NCI-H748 (cell line): Measurements from ENCODE around the gene ABCB9.
"Not testable (repeated sequence)": the region's sequence is repeated elsewhere in the genome, so short reads cannot be mapped to it uniquely, and the experiment has no call there.

Experiments used
- DNase-seq: peaks from one replicate; lab custom pipeline; 2025; ENCODE audit not compliant: unreplicated experiment; lab: John Stamatoyannopoulos, UW

The ABCB9 gene

GRCh38 chr12:122941351-122941750, 24.9 kb downstream of the ABCB9 start:
- DNase-seq = not testable (repeated sequence)

- no peak for DNase-seq
Observed at GRCh38 chr12:122939125-122939524, 27.1 kb downstream of the ABCB9 start.

GRCh38 chr12:122937622-122938091, 28.6 kb downstream of the ABCB9 start:
- DNase-seq = no peak

DNA sequence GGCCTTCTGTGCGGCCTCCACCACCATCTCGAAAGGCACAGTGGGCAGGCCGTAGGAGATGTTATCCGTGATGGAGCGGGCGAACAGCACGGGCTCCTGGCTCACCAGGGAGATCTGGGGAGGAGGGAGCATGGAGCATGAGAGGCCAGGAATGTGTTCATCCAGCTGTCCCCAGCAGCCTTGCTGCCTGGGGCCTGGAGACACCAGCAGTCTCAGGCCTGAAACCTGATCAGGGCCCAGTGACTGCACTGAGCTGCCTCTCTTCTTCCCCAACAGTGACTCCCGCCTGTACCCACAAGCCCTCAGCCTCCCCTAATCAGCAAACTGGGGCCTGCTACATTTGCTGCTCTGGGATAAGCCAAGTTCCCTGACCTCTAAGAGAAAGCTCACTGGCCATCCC, 30.9 kb downstream of the ABCB9 start:
- DNase-seq = no peak

DNA sequence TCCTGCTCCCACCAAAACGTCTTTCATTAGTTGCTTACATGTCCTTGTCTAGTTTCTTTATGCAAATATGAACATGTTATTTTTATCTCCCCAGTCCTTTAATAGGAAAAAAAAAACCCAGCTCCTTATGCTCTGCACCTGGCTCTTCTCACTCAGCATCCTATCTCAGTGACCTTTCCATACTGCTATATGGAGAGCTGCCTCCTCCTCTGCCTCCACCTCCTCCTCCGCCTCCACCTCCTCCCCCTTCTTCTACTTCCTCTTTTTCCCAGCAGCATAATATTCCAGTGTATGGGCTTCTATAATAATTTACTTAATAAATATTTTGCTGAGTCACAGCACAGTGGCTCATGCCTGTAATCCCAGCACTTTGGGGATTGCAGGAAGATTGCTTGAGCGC, 31.5 kb downstream of the ABCB9 start:
- no peak for DNase-seq

DNA sequence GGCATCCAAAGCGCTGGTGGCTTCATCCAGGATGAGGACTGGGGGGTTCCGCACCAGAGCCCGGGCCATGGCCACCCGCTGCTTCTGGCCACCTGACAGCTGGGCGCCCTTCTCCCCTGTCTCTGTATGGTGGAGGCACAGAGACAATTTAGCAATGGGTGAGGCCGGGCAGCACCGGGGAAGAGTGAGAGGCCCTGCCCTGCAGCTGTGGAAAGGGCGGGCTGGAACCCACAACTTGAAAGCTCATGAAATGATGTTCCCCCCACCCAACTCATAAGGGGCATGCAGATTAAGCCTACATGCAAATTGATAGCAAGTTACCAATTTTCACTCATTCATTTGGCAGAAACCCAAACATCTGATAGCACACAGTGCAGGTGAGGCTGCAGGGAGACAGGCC, 34.1 kb downstream of the ABCB9 start:
- no peak for DNase-seq

DNA sequence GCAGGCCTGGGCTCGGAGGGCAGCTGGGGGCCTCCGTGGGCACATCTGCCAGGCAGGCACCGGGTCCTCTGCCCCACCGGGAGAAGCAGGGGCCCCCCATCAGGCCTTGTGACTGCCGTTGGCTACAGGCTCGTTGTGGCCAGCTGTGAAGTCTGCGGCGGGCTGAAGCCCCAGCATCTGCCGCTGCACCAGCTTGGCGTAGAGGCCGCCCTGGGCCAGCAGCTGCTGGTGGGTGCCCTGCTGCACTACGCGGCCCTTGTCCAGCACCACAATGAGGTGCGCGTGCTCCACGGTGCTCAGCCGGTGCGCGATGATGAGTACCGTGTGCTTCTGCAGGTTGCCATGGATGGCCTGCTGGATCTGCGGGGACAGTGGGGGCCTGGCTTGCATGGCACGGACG, 36.5 kb downstream of the ABCB9 start:
- no peak for DNase-seq

DNA sequence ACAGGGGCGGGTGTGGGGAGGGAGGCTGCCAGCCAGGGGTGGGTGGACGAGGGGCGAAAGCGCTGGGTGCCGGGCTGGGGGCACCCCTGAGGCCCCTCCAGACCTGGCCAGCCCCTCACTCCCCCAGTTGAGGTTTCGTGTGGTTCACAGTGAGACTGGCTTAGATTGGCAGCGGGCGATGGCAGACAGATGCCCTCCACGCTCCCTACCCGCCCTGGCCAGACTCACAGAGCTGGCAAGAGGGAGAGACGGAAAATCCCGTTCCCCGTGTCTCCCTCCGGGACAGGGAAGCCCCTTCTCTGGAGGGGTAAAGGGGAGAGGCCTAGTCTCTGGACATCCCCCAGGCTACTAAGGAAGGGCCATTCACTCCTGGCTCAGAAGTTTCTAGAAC, 37.1 kb downstream of the ABCB9 start:
- DNase-seq = no peak

DNA sequence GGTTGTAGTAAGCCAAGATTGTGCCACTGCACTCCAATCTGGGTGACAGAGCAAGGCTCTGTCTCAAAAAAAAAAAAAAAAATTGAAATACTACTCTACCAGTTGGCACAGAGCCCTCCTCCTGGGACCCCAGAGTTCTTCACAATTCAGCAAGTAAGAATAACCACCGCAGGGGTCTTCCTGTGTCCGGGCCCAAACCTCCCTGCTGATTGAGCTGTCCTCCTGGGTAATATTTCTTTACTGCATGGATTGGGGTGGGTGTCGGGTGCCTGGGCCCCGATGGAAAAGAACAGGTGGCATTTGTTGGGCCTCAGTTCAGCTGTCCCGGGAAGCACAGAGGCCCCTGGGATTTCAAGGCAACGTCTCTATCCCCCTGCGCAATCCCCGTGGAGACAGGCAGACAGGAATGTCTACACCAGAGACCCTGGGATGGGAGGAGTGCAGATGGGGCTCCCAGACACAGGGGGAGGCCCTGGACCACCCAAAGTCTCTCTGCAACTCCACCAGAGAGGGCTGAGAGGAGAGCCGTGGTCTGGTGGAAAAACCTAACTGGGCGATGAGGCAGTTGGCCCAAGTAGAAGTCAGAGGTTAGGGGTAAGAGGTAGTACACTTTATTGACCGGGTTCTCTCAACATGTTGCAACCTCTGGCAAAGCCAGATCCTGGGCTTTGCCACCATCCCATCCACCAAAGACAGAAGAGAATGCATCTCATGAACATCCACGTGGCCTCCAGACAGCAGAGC, 37.7 kb downstream of the ABCB9 start:
- DNase-seq = no peak

GRCh38 chr12:122927756-122928403, 38.4 kb downstream of the ABCB9 start:
- no peak for DNase-seq

DNA sequence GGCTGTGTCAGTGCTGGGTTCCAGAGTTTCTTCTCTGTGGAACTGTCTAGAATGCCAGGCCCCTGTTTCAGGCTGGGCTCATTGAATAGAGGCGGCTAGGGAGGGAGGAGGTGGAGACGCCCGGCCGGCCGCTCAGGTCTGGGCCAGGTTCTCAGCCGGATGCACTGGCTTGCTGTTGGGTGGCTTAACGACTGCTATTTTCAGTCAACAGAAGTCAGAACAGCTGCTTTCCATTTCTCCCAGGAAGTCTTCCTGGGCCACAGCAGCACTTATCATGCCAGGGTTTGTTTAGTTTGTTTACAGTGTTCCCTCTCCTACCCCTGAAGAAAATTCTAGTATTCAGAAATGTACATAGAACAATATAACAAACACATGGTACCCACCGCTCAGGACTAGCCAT, 44.3 kb downstream of the ABCB9 start:
- no peak for DNase-seq

GRCh38 chr12:122920687-122921086, 45.6 kb downstream of the ABCB9 start:
- no peak for DNase-seq

GRCh38 chr12:122918827-122919226, 47.4 kb downstream of the ABCB9 start:
- DNase-seq = no peak

DNA sequence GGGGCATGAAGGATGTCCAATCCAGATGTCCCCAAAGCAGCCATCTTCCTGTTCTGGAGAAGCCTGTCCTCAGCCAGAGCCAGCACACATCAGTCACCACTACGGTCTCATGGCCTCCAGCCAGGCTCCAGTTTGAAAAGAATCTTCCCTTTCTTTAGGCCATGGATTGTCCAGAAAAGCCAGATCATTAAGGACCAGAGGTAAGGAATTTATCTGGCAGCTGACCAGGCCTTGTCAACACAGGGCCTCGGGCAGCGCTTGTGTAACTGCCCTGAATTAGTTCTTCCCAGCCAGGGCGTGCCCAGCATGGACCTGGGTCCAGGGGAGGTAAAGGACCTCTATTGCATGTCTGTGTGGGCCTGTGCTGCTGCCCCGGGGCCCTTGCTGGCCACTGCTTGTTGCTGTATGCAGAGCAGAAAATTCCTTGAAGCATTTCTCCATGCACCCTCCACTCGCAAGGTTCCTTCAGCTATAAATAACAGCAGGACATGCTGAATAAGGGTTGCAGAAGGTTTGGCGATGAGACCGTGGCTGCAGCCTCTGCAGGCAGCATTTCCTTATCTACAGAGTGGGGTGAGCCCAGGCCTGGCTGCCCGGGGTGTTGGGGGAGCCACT, 48.6 kb downstream of the ABCB9 start:
- no peak for DNase-seq

DNA sequence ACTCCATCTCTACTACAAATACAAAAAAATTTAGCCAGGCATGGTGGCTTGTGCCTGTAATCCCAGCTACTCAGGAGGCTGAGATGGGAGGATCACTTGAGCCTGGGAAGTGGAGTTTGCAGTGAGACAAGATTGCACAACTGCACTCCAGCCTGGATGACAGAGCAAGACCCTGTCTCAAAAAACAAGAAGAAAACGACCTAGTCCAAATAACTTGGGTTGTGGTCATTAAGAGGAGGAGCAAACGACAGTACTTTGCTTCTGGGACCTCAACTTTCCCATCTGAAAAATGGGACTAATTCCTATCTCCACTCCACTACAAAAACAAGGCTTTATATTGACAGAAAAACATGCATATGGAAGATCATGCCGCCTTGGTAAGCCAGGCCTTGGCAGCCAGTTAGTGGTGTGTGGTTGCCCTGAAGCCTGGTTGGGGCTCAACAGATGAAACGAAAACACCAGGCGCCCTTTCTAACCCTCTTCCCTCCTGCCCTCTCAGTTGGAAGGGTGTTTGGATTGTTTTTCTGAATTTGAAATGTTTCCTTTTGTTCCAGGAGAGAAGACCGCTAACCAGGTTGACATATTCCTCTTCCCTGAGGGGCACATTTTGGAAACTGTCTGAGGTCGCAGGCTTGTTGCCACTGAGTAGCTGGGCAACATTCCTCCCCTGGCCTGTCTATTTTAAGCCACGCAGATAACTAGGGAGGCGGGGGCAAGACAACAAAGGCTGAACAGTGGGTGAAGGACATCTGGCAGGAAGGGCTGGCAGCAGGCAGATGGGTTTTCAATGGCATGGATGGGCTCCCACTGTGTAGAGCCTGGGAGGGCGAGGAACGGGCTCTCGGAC, 56.6 kb downstream of the ABCB9 start:
- peak; percentile 85 for DNase-seq

GRCh38 chr12:122908915-122909314, 57.3 kb downstream of the ABCB9 start:
- DNase-seq = no peak

DNA sequence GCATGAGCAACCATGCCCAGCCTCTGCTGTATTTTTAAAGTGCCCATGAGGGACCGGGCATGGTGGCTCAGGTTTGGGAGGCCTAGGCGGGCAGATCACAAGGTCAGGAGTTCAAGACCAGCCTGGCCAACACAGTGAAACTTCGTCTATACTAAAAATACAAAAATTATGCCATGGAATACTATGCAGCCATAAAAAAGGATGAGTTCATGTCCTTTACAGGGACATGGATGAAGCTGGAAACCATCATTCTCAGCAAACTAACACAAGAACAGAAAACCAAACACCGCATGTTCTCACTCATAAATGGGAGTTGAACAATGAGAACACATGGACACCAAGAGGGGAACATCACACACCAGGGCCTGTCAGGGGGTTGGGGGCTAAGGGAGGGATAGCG, 61.0 kb downstream of the ABCB9 start:
- not testable (repeated sequence) for DNase-seq

GRCh38 chr12:122903693-122904034, 62.6 kb downstream of the ABCB9 start:
- DNase-seq = no peak

GRCh38 chr12:122902854-122903692, 63.2 kb downstream of the ABCB9 start:
- DNase-seq = no peak

GRCh38 chr12:122899887-122900286, 66.4 kb downstream of the ABCB9 start:
- no peak for DNase-seq

- DNase-seq = no peak
Observed at GRCh38 chr12:122896662-122897061, 69.6 kb downstream of the ABCB9 start.
